ENCODE data around the gene SLC5A5.

DNA sequence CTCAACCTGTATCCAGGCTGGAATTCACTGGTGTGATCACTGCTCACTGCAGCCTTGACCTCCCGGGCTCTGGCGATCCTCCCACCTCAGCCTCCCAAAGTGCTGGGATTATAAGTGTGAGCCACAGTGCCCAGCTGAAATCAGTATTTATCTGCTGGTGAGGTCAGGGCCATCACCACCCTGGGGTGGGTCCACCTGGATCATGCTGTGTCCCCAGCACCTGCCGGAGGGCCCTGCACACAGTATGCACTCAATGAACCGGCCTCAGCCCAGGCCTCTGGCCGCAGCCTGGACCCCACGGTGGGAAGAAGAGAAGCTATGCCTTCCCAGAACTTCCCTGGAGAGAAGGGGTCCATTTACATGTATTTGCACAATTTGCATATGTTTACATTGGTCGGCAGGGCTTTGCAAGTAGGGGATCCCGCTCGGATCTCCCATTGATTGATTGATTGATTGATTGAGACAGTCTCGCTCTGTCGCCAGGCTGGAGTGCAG is 2.6 kb upstream of the SLC5A5 start:
- TF ChIP-seq, protein P1, sequence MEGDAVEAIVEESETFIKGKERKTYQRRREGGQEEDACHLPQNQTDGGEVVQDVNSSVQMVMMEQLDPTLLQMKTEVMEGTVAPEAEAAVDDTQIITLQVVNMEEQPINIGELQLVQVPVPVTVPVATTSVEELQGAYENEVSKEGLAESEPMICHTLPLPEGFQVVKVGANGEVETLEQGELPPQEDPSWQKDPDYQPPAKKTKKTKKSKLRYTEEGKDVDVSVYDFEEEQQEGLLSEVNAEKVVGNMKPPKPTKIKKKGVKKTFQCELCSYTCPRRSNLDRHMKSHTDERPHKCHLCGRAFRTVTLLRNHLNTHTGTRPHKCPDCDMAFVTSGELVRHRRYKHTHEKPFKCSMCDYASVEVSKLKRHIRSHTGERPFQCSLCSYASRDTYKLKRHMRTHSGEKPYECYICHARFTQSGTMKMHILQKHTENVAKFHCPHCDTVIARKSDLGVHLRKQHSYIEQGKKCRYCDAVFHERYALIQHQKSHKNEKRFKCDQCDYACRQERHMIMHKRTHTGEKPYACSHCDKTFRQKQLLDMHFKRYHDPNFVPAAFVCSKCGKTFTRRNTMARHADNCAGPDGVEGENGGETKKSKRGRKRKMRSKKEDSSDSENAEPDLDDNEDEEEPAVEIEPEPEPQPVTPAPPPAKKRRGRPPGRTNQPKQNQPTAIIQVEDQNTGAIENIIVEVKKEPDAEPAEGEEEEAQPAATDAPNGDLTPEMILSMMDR (IDR thresholded peaks at IDR 0.05): no peak
- no peak for TF ChIP-seq POLR2A (IDR thresholded peaks at IDR 0.05)

Data from testis (tissue), 2 donors.